SK-N-MC (cell line): ENCODE measurements around the gene KCNJ18.
"Not testable (repeated sequence)": the region's sequence is repeated elsewhere in the genome, so short reads cannot be mapped to it uniquely, and the experiment has no call there.

Experiments used
- EZH2 ChIP-seq: fragments of 200-600 bp; sonication (generic); IDR thresholded peaks from one replicate; pipeline ENCODE4 v1.6.1; 2017; ENCODE audit warnings: antibody characterized with exemption
- FOXP2 ChIP-seq: optimal IDR thresholded peaks from 2 replicates; pipeline ENCODE3; 2011; ENCODE audit warnings: mild to moderate bottlenecking, moderate library complexity; ENCODE audit not compliant: insufficient read depth; ENCODE audit errors: extremely low read length, control extremely low read depth
- POLR2AphosphoS5 ChIP-seq: IDR thresholded peaks from 2 replicates; pipeline ENCODE4 v1.6.1; 2012; ENCODE audit warnings: mild to moderate bottlenecking, low read depth, low read length, borderline replicate concordance

DNA sequence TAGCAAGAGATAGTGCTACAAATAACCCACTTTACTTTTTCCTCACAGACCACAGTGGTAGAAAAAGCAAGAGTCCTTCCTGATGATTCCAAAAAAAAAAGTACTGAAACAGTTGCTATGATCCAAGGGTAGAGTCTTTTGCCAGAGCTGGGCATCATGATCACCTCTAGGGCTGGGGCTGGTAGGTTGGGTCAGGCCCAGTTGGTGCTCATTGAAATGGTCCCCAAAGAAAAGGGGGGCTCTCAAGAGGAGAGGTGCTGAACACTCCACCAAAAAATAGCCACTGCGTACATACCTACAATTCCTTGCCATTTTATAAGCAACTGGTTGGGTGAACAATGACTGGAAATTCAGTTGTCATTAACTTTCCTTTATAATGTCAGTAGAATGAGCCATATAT lies 30.9 kb upstream of the KCNJ18 start:
- not testable (repeated sequence) for TF ChIP-seq POLR2AphosphoS5, EZH2, FOXP2
